GM12878 (cell line): ENCODE data around the gene GRIN2D. TPM values are rescaled to one million over a fixed set of nuclear protein-coding genes. Genes with fewer than 3 reads are reported as not detected.

Experiments
- BACH1 ChIP-seq: fragments of 450-650 bp; IDR thresholded peaks from 2 replicates; pipeline ENCODE4 v1.6.1; 2017; ENCODE audit warnings: mild to moderate bottlenecking, borderline replicate concordance
- BCL11A ChIP-seq: IDR thresholded peaks from 2 replicates; pipeline ENCODE4 v1.6.1; 2011; ENCODE audit warnings: low read depth, low read length
- CBFB ChIP-seq: IDR thresholded peaks from 2 replicates; pipeline ENCODE4 v1.6.1; 2016; ENCODE audit warnings: antibody characterized with exemption, low read depth
- CBX5 ChIP-seq: sonication (generic); IDR thresholded peaks from 2 replicates; pipeline ENCODE4 v1.6.1; 2016; ENCODE audit warnings: low read depth, moderate library complexity, mild to moderate bottlenecking, inconsistent platforms
- DPF2 ChIP-seq: fragments of 450-650 bp; IDR thresholded peaks from 2 replicates; pipeline ENCODE4 v1.6.1; 2017; ENCODE audit warnings: mild to moderate bottlenecking
- EGR1 ChIP-seq, 2 experiments: IDR thresholded peaks; 1 replicate in 1 of 2; 2 replicates in 1 of 2; pipeline ENCODE4 v1.6.1; 2011 to 2012; ENCODE audit warnings: low read depth in 2 of 2, low read length in 2 of 2, borderline replicate concordance in 1 of 2, mild to moderate bottlenecking in 1 of 2, moderate library complexity in 1 of 2
- FOXK2 ChIP-seq: fragments of 450-650 bp; IDR thresholded peaks from 2 replicates; pipeline ENCODE4 v1.6.1; 2017; ENCODE audit warnings: mild to moderate bottlenecking, moderate library complexity
- GABPA ChIP-seq: IDR thresholded peaks from 2 replicates; pipeline ENCODE4 v1.6.1; 2014; ENCODE audit warnings: antibody characterized with exemption, low read depth, mild to moderate bottlenecking, inconsistent platforms
- HCFC1 ChIP-seq: fragments of 150-350 bp; IDR thresholded peaks from 2 replicates; pipeline ENCODE4 v1.6.1; 2014; ENCODE audit warnings: low read length
- HDAC6 ChIP-seq: fragments of 200-600 bp; sonication (generic); IDR thresholded peaks from one replicate; pipeline ENCODE4 v1.8.0; 2017; ENCODE audit warnings: antibody characterized with exemption; ENCODE audit not compliant: unreplicated experiment
- KAT2A ChIP-seq: conservative IDR thresholded peaks from 2 replicates; pipeline ENCODE4 v1.6.1; 2011; ENCODE audit warnings: low read depth, low read length; ENCODE audit not compliant: control insufficient read depth
- MYB ChIP-seq: fragments of 150-350 bp; IDR thresholded peaks from 2 replicates; pipeline ENCODE4 v1.6.1; 2014; ENCODE audit warnings: mild to moderate bottlenecking, low read depth, low read length, borderline replicate concordance
- POLR2AphosphoS5 ChIP-seq: IDR thresholded peaks from 2 replicates; pipeline ENCODE4 v1.6.1; 2011; ENCODE audit warnings: mild to moderate bottlenecking, low read length, inconsistent platforms
- RBBP5 ChIP-seq: fragments of 200-600 bp; sonication (generic); conservative IDR thresholded peaks from 2 replicates; pipeline ENCODE4 v1.6.1; 2016
- SIX5 ChIP-seq: IDR thresholded peaks from 2 replicates; pipeline ENCODE4 v1.6.1; 2011; ENCODE audit warnings: mild to moderate bottlenecking, low read depth, low read length, moderate library complexity; ENCODE audit not compliant: severe bottlenecking
- SMAD1 ChIP-seq: fragments of 450-650 bp; IDR thresholded peaks from 2 replicates; pipeline ENCODE4 v1.6.1; 2018; ENCODE audit warnings: mild to moderate bottlenecking, low read depth; ENCODE audit not compliant: partially characterized antibody
- SREBF1 ChIP-seq: IDR thresholded peaks from 2 replicates; pipeline ENCODE4 v1.6.1; 2012; ENCODE audit warnings: mild to moderate bottlenecking, low read length
- TAF1 ChIP-seq: IDR thresholded peaks from 2 replicates; pipeline ENCODE4 v1.6.1; 2011; ENCODE audit warnings: mild to moderate bottlenecking, low read depth, low read length, borderline replicate concordance
- ZNF217 ChIP-seq: fragments of 450-650 bp; IDR thresholded peaks from 2 replicates; pipeline ENCODE4 v1.6.1; 2017; ENCODE audit warnings: antibody characterized with exemption, mild to moderate bottlenecking
- ZNF687 ChIP-seq: fragments of 450-650 bp; IDR thresholded peaks from 2 replicates; pipeline ENCODE4 v1.6.1; 2017; ENCODE audit warnings: mild to moderate bottlenecking, moderate library complexity
- polyA plus RNA-seq, 11 experiments: library from polyadenylated mRNA; depleted of rRNA in 4 of 11; unstranded in 6 of 11; stranded (reverse) in 5 of 11; fragments of >200 nt; fragmentation: Nextera tagmentation in 4 of 11; fragmentation: Illumina TruSeq in 1 of 11; extraction: Ambion mirVana in 4 of 11; extraction: Trizol in 1 of 11; gene quantifications; 1 replicate in 1 of 11; 2 replicates in 10 of 11; pipeline versions ENCODE4 v1.2.1 to v1.2.3, GENCODE V29; 2011 to 2016; ENCODE audit warnings: inconsistent platforms in 2 of 11, missing spikeins in 2 of 11, low read depth in 1 of 11
- total RNA-seq, 4 experiments: library from RNA; depleted of rRNA in 3 of 4; stranded (reverse); fragments of >200 nt in 3 of 4; fragmentation: Illumina TruSeq in 1 of 4; extraction: Trizol in 1 of 4; gene quantifications; 2 replicates each; pipeline versions ENCODE4 v1.2.1 to v1.2.3, GENCODE V29; 2013 to 2021
- TF ChIP-seq, protein P1 (sequence below), 3 experiments: IDR thresholded peaks in 2 of 3; conservative IDR thresholded peaks in 1 of 3; 2 replicates each; pipeline ENCODE4 v1.5.1; 2011; ENCODE audit warnings: low read depth in 3 of 3, low read length in 3 of 3, mild to moderate bottlenecking in 3 of 3, control low read depth in 2 of 3, moderate library complexity in 2 of 3, inconsistent platforms in 1 of 3, mixed read lengths in 1 of 3; ENCODE audit not compliant: control insufficient read depth in 2 of 3, insufficient read depth in 1 of 3; ENCODE audit errors: extremely low read depth in 1 of 3
- TF ChIP-seq, protein P2 (sequence below): fragments of 450-650 bp; formaldehyde crosslinking; IDR thresholded peaks from 2 replicates; pipeline ENCODE4 v1.4.0; 2022; ENCODE audit warnings: mild to moderate bottlenecking, moderate library complexity

The GRIN2D gene
- total and polyA plus RNA-seq, 10 of the 15 experiments (the other 5 are each of a cell fraction or from before 2014, with no cell fraction given) = 0.03 to 0.38 (median 0.04) TPM; not detected in 3

- peak; percentile 85 for TF ChIP-seq ZNF687
- no peak for TF ChIP-seq BCL11A
- TF ChIP-seq BACH1 = peak; percentile 51; the same call in 1 of the 2 replicates
- TF ChIP-seq, protein P1, sequence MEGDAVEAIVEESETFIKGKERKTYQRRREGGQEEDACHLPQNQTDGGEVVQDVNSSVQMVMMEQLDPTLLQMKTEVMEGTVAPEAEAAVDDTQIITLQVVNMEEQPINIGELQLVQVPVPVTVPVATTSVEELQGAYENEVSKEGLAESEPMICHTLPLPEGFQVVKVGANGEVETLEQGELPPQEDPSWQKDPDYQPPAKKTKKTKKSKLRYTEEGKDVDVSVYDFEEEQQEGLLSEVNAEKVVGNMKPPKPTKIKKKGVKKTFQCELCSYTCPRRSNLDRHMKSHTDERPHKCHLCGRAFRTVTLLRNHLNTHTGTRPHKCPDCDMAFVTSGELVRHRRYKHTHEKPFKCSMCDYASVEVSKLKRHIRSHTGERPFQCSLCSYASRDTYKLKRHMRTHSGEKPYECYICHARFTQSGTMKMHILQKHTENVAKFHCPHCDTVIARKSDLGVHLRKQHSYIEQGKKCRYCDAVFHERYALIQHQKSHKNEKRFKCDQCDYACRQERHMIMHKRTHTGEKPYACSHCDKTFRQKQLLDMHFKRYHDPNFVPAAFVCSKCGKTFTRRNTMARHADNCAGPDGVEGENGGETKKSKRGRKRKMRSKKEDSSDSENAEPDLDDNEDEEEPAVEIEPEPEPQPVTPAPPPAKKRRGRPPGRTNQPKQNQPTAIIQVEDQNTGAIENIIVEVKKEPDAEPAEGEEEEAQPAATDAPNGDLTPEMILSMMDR (IDR thresholded peaks at IDR 0.05 in 2 of 3, conservative IDR thresholded peaks at IDR 0.05 in 1 of 3; ENCODE audit: control insufficient read depth in 2 of 3, extremely low read depth in 1 of 3, insufficient read depth in 1 of 3, low read depth in 3 of 3, low read length in 3 of 3) = no peak
- peak; percentile 61 for TF ChIP-seq HCFC1
- TF ChIP-seq, protein P2, sequence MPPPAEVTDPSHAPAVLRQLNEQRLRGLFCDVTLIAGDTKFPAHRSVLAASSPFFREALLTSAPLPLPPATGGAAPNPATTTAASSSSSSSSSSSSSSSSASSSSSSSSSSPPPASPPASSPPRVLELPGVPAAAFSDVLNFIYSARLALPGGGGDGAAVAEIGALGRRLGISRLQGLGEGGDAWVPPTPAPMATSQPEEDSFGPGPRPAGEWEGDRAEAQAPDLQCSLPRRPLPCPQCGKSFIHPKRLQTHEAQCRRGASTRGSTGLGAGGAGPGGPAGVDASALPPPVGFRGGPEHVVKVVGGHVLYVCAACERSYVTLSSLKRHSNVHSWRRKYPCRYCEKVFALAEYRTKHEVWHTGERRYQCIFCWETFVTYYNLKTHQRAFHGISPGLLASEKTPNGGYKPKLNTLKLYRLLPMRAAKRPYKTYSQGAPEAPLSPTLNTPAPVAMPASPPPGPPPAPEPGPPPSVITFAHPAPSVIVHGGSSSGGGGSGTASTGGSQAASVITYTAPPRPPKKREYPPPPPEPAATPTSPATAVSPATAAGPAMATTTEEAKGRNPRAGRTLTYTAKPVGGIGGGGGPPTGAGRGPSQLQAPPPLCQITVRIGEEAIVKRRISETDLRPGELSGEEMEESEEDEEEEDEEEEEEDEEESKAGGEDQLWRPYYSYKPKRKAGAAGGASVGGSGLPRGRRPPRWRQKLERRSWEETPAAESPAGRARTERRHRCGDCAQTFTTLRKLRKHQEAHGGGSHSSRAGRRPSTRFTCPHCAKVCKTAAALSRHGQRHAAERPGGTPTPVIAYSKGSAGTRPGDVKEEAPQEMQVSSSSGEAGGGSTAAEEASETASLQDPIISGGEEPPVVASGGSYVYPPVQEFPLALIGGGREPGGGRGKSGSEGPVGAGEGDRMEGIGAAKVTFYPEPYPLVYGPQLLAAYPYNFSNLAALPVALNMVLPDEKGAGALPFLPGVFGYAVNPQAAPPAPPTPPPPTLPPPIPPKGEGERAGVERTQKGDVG (CRISPR knock-in tag) = no peak
- no peak for TF ChIP-seq ZNF217
- TF ChIP-seq TAF1 = peak; percentile 24; the same call in 1 of the 2 replicates
- TF ChIP-seq MYB = no peak
- TF ChIP-seq HDAC6 = no peak
- no peak for TF ChIP-seq RBBP5
- TF ChIP-seq FOXK2 = no peak
- TF ChIP-seq SIX5 = peak; percentile 28
- TF ChIP-seq CBX5 = no peak
- TF ChIP-seq POLR2AphosphoS5 = peak; percentile 31; the same call in 1 of the 2 replicates
- peak; percentile 70 for TF ChIP-seq CBFB
- TF ChIP-seq GABPA = no peak
- TF ChIP-seq SREBF1 = no peak
- TF ChIP-seq EGR1 (IDR thresholded peaks at IDR 0.05; ENCODE audit: borderline replicate concordance in 1 of 2, low read depth in 2 of 2, low read length in 2 of 2) = peak in 1 of 2 experiments; percentile 70; a peak in 1 of 3 replicates
- TF ChIP-seq DPF2 = no peak; the same call in 1 of the 2 replicates
- TF ChIP-seq KAT2A = no peak
- TF ChIP-seq SMAD1 = no peak
Observed at GRCh38 chr19:48363810-48364597, 29.5 kb upstream of the GRIN2D start, which contains the start of the genes SYNGR4 and TMEM143 (continued).
